Measurements from ENCODE around the gene HOXD10. TPM values are rescaled to one million over a fixed set of nuclear protein-coding genes. Genes with fewer than 3 reads are reported as not detected.

Gene HOXD10
- total RNA-seq, 1 donor from 2014 or later: not detected

DNA sequence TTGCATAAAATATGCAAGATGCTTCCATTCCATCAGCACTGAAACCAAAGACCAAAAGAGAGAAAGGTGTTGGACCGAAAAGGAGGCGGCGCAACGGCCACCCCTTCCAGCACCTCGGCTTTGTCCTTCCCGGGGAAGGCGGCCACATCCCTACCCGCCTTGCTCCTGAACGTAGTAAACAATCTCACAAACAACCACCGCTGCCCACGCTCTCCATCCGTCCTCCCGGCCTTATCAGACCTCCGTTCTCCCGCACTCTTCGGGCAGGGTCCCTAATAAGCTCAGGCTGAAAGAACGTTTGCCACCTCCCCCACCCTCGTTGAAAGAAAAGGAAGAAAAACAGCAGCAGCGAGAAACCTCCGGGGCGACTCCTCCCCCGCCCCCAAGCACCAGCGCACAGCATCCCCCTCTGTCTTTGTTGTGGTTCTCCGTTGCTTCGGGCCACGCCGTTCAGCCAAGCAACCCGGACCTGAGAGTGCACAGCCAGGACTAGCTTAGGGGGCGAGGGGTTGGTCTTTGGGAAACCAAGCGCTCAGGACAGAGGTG lies 37.2 kb upstream of the HOXD10 start:
- H3K4me3 Mint-ChIP-seq: peak overlapping the region; percentile 53
- H3K4me1 Mint-ChIP-seq: peaks cover 12% of the 10 kb centered on the region
- peak overlapping the region; percentile 88 for H3K27ac Mint-ChIP-seq
- H3K9me3 Mint-ChIP-seq: peaks cover 18% of the 10 kb centered on the region
- DNase-seq: no peak
- H3K36me3 Mint-ChIP-seq (ENCODE audit: low read depth): peaks cover 9% of the 10 kb centered on the region
- intact Hi-C loops (cut with micrococcal nuclease): loop anchor here (2.0 kb wide), 1 partner anchor 43 kb away; the partner anchor contains the start of gene HOXD9
- H3K27me3 Mint-ChIP-seq: peaks cover 69% of the 10 kb centered on the region

DNA sequence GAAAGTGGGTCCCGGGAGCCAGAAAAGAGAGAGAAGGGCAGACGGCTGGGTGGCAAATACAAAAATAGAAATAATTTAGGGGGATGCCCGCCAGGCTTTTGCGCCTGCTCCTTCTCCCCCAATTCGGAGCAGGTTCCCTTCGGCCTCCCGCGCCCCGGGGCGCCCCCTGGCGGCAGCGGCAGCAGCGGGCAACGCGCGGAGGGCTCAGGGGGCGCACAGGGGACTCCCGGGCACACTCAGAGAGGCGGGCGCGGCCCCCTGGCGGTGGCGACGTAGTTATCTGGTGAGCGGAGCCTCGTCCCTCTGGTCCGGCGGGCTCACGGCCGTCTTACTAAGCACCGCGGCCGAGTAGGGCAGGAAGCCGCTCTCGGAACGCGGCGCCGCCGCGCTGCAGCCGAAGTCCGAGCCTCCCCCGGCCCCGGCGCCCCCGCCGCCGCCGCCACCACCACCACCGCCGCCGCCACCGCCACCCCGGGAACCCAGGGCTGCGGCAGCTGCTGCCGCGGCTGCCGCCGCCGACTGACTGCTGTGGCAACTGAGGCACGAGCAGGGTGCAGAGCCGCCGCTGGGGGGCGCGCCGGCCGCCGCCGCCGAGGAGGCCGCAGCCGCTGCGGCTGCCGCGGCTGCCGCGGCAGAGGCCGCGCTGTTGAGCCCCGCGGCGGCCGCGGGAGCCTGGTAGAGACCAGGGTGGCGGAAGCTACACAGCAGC lies 36.6 kb upstream of the HOXD10 start:
- H3K36me3 Mint-ChIP-seq (ENCODE audit: low read depth): peaks cover 9% of the 10 kb centered on the region
- DNase-seq: peak; percentile 70
- intact Hi-C loops (cut with micrococcal nuclease): loop anchor here (1.0 to 5.0 kb wide), 3 partner anchors 43 to 1748 kb away; partner anchors contain the start of genes HOXD8, HOXD9 and SP9
- peaks cover 12% of the 10 kb centered on the region for H3K4me1 Mint-ChIP-seq
- H3K4me3 Mint-ChIP-seq: peak overlapping the region; percentile 53
- peaks cover 69% of the 10 kb centered on the region for H3K27me3 Mint-ChIP-seq
- peaks cover 18% of the 10 kb centered on the region for H3K9me3 Mint-ChIP-seq
- peak overlapping the region; percentile 88 for H3K27ac Mint-ChIP-seq

DNA sequence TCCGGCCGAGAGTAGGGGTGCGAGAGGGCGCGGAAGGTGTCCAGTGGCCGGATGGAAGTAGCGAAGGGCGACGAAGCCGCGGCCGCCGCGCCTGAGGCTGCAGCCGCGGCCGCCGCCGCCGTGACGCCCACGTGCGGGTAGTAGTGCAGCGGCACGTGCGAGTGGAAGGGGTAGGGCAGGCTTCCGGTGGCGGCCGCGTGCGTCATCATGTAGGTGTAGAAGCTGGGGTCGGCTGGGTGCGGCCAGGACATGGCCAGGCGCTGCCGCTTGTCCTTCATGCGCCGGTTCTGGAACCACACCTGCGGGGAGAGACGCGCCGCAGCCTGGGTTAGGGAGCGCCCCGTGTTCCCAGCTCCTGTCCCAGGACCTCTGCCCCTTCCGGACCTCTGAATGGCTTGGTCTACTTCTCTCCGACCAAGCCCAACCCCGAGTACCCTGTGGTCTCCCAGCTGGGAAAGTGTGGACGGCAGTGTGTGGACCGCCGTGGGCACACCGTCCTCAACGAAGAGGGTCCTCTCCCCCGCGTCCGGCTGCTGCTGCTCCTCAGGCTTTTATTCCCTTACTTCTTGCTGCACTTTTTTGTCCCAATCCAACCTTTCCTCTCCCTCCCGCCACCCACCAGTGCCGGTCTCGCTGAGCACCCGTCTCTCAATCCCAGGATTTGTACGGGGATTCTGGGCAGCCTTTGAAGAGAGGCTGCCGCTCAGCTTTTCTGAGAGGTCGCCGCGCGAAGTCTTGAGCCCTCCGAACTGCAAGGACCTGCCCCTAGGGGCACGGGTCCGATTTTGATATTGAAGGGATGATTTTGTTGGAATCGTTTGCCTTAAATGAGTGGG lies 35.8 kb upstream of the HOXD10 start:
- peak overlapping the region; percentile 77 for H3K27ac Mint-ChIP-seq
- DNase-seq: peak; percentile 61
- peaks cover 12% of the 10 kb centered on the region for H3K4me1 Mint-ChIP-seq
- intact Hi-C loops (cut with micrococcal nuclease): loop anchor here (1.0 to 5.0 kb wide), 2 partner anchors 49 to 1748 kb away; partner anchors contain the start of genes HOXD8 and SP9
- no peak overlapping the region for H3K4me3 Mint-ChIP-seq
- H3K27me3 Mint-ChIP-seq: peaks cover 70% of the 10 kb centered on the region
- H3K9me3 Mint-ChIP-seq: peaks cover 22% of the 10 kb centered on the region
- peaks cover 9% of the 10 kb centered on the region for H3K36me3 Mint-ChIP-seq (ENCODE audit: low read depth)

DNA sequence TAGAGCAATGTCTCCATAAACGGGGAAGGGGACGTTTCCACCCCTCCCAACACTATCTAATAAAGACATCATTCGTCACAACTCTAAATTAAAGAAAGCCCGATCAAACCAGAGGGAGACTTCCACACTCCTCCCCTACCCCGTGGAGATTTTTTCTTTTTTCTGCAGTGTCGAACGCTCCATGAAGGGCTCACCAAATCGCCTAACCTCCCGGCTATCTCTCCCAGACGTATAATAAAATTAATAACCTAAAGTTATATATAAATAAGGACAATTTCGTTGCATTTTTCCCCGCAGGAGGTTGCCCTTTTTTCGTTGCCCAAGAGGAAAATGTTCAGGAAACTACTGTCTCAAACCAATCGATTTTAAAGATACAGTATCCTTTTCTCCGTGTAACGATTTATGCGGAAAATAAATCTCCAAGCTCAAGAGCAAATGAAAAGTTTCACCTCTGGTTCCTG lies 35.2 kb upstream of the HOXD10 start:
- peak overlapping the region; percentile 77 for H3K27ac Mint-ChIP-seq

DNA sequence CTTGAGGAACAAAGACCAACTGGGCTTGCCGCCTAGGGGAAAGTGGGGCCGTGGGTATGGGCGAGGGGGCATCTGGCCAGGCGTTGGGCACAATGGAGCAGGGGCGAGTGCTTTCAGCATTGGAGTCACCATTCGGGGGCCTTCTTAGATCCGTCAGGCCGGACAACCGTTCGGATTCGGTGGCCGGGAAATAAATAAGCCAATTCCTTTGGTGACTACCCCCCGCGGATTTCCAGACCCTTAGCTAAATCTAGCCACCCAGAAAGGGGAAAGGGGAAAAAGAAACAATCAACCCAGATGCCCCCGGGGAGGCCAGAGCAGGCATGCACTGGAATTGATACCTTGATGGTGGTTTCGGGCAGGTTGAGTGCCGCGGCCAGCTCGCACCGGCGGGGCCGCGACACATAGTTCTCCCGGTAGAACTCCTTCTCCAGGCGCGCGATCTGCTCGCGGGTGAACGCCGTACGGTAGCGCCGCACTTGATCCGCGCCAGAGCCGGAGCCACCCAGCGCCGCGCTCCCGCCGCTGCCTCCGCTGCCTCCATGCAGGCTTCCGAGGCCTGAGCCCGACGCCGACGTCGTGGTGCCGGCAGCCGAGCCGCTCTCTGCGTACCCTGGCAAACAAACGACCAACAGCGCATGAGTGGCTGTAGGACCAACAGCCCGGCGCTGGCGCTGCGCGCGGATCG lies 34.6 kb upstream of the HOXD10 start:
- intact Hi-C loops (cut with micrococcal nuclease): loop anchor here (2.0 to 5.0 kb wide), 3 partner anchors 15 to 1750 kb away; partner anchors contain the start of gene SP9
- peaks cover 71% of the 10 kb centered on the region for H3K27me3 Mint-ChIP-seq
- H3K27ac Mint-ChIP-seq: peak overlapping the region; percentile 75
- peaks cover 24% of the 10 kb centered on the region for H3K9me3 Mint-ChIP-seq
- H3K4me3 Mint-ChIP-seq: no peak overlapping the region
- peaks cover 12% of the 10 kb centered on the region for H3K4me1 Mint-ChIP-seq
- DNase-seq: peak; percentile 66
- peaks cover 9% of the 10 kb centered on the region for H3K36me3 Mint-ChIP-seq (ENCODE audit: low read depth)

More for the DNA sequence above, 35.2 kb upstream of the HOXD10 start:
- Mint-ChIP-seq H3K27me3 (peaks cover 69% of the 10 kb centered on the region), H3K36me3 (ENCODE audit: low read depth) (peaks cover 9% of the 10 kb centered on the region), H3K9me3 (peaks cover 22% of the 10 kb centered on the region), H3K4me3 (no peak overlapping the region), H3K4me1 (peaks cover 12% of the 10 kb centered on the region)
- peak; percentile 57 for DNase-seq
- intact Hi-C loops (cut with micrococcal nuclease): loop anchor here (5.0 kb wide), 1 partner anchor 1749 kb away; the partner anchor contains the start of gene SP9

DNA sequence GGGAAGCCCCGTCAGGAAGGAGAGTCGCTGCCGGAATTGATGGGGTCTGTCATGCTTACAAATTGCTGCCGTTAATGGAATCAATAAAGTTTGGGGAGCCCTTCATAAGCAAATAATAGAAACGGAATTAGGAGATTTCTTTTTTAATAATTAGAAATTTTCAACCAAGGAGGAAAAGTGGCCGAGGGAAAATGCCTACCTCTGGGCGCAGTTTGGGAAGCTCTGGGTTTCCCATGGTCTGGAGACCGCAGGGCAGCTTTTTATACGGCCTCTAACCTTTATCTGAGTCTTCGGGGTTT lies 34.1 kb upstream of the HOXD10 start:
- intact Hi-C loops (cut with micrococcal nuclease): loop anchor here (2.0 to 5.0 kb wide), 3 partner anchors 14 to 1750 kb away; partner anchors contain the start of gene SP9
- H3K4me3 Mint-ChIP-seq: no peak overlapping the region
- H3K9me3 Mint-ChIP-seq: peaks cover 24% of the 10 kb centered on the region
- H3K27ac Mint-ChIP-seq: peak overlapping the region; percentile 37
- peaks cover 9% of the 10 kb centered on the region for H3K36me3 Mint-ChIP-seq (ENCODE audit: low read depth)
- no peak for DNase-seq
- peaks cover 73% of the 10 kb centered on the region for H3K27me3 Mint-ChIP-seq
- H3K4me1 Mint-ChIP-seq: peaks cover 12% of the 10 kb centered on the region

DNA sequence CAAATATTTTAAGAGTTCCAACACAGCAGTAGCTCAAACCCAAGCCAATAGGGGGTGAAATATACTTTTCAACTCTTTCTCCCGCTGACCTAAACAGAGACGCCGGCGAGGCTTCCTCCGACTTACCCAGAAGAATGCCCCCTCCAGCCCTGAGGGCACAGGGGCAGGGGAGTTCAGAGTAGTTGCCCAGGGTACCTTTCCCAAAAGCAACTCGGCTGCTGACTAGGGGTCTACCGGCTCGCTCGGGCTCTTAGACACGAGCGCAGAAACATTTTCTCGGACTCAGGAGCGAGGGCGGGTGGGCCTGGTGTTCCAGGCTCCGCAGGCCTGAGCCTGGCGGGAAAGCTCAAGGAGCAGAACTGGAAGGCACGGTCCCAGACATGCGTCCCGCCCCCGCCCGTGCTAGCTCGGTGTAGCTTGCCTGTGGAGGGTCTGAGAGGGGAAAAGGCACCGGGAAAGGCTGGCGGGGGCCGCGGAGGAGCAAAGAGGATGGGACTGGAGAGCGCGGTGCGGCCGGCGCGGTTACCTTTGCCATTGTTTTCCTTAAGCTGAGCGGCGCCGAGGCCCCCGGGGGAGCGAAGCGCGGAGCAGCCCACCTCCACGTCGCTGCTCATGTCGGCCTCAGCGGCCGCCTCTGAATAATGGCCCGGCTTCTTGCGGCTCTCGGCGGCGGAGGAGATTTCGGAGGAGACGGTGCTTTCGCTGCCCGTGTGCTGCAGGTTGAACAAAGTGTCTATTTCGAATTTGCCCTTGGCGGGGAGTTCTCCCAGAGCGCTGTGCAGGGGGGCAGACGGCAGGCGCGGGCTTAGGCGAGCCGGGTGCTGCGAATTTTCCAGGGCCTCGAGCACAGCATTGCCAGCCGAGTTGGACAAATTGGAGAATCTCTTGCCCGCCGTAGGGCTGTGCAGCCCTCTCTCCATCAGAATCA lies 33.5 kb upstream of the HOXD10 start:
- intact Hi-C loops (cut with micrococcal nuclease): loop anchor here (2.0 to 5.0 kb wide), 3 partner anchors 14 to 1751 kb away; partner anchors contain the start of gene SP9
- Mint-ChIP-seq H3K27me3 (peaks cover 79% of the 10 kb centered on the region), H3K9me3 (peaks cover 24% of the 10 kb centered on the region), H3K36me3 (ENCODE audit: low read depth) (peaks cover 9% of the 10 kb centered on the region), H3K27ac (peak overlapping the region; percentile 78), H3K4me3 (no peak overlapping the region), H3K4me1 (peaks cover 12% of the 10 kb centered on the region)
- peak; percentile 59 for DNase-seq

DNA sequence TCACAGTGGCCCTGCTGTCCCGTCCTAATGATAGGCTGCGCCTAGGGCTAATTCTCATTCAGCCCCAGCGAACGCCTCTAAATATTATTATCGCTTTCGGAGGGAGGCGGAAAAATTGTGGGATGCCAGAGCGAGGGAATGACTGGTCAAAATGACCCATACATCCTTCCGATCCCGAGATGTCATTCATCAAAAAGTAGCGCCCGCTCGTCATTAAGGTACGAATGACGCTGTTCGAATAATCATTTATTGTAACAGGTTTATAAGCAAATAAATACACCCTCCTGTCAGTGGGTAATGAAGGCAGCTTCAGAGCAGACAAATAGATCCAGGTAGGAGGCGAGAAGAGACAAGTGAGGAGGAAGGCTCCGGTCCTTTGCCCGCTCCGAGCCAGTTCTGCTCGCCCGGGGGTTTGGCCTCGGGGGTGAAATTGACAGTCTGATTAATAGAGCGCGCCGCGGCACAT lies 32.7 kb upstream of the HOXD10 start, which contains the start of gene EVX2:
Gene EVX2 (minus strand): TSS at position 167 of the 466 bp plus-strand sequence. CDS start 186 bp downstream, outside the sequence.
- H3K4me1 Mint-ChIP-seq: peaks cover 16% of the 10 kb centered on the region
- H3K9me3 Mint-ChIP-seq: peaks cover 17% of the 10 kb centered on the region
- intact Hi-C loops (cut with micrococcal nuclease): loop anchor here (2.0 to 5.0 kb wide), 3 partner anchors 13 to 1752 kb away; partner anchors contain the start of gene SP9
- peak; percentile 61 for DNase-seq
- peak within 1 kb of the TSS; percentile 78 for H3K27ac Mint-ChIP-seq
- H3K27me3 Mint-ChIP-seq: peaks cover 78% of the 10 kb centered on the region
- no peak within 1 kb of the TSS for H3K4me3 Mint-ChIP-seq
- peaks cover 9% of the 10 kb centered on the region for H3K36me3 Mint-ChIP-seq (ENCODE audit: low read depth)

DNA sequence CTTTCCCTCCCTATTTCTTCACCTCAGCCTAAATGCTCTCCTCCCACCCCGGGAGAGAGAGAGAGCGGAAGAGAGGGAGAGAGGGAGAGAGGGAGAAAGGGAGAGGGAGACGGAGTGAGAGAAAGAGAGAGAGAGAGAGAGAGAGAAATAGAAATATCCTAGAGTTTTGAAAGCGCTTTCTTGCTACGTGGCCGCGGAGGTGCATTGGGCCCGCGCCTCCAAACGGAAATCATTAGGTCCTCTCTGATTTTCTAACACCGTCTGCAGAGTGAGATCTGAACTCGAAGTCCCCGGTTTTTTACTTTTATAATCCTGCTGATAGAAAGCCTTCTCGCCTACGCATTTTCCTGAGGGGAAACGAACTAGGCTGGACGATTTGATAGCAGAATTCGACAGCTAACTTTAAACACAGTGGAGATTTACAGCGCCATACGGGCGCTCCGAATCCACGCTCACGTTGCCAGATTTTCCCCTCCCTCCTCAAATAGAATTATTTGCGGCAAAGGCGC lies 31.9 kb upstream of the HOXD10 start:
- intact Hi-C loops (cut with micrococcal nuclease): loop anchor here (5.0 kb wide), 1 partner anchor 1752 kb away; the partner anchor contains the start of gene SP9
- peak overlapping the region; percentile 29 for H3K27ac Mint-ChIP-seq

DNA sequence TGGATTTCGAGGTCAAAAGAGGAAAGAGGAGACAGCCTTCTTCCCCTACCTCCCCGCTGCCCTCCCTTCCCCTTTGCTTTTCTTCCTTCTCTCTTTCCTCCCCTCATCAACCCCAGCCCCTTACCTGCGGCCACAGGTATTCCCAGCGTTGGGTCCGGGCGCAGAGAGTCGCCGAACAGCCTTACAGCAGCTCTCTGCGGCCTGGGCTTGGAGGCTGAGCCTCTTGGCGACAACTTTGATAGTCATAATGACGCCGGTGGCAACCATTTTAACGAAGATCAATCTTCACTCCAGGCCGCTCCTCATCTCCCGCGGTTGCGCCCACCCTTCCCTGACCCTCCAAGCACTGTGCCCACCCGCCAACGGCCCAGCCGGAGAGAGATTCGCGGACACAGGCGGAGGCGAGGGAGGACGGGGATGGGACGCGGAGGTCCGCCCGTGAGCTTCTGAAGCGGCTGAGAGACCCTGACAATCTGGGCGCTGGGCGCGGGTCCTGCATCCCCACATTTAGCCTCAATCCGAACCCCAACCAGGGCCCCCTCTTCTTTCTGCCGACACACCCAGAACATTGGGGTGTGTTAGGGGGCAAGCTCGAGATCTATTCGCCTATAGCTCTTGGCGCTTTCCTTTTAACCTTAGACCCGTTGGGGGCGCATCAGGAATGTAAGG lies 31.3 kb upstream of the HOXD10 start:
- peak overlapping the region; percentile 45 for H3K27ac Mint-ChIP-seq
- no peak for DNase-seq
- H3K9me3 Mint-ChIP-seq: peaks cover 12% of the 10 kb centered on the region
- peaks cover 84% of the 10 kb centered on the region for H3K27me3 Mint-ChIP-seq
- H3K36me3 Mint-ChIP-seq (ENCODE audit: low read depth): peaks cover 4% of the 10 kb centered on the region
- H3K4me1 Mint-ChIP-seq: peaks cover 9% of the 10 kb centered on the region
- intact Hi-C loops (cut with micrococcal nuclease): no loop called here
- H3K4me3 Mint-ChIP-seq: no peak overlapping the region

More for the DNA sequence above, 31.9 kb upstream of the HOXD10 start:
- Mint-ChIP-seq H3K4me1 (peaks cover 9% of the 10 kb centered on the region), H3K9me3 (peaks cover 12% of the 10 kb centered on the region), H3K36me3 (ENCODE audit: low read depth) (peaks cover 4% of the 10 kb centered on the region), H3K27me3 (peaks cover 78% of the 10 kb centered on the region), H3K4me3 (no peak overlapping the region)
- DNase-seq: peak; percentile 55

DNA sequence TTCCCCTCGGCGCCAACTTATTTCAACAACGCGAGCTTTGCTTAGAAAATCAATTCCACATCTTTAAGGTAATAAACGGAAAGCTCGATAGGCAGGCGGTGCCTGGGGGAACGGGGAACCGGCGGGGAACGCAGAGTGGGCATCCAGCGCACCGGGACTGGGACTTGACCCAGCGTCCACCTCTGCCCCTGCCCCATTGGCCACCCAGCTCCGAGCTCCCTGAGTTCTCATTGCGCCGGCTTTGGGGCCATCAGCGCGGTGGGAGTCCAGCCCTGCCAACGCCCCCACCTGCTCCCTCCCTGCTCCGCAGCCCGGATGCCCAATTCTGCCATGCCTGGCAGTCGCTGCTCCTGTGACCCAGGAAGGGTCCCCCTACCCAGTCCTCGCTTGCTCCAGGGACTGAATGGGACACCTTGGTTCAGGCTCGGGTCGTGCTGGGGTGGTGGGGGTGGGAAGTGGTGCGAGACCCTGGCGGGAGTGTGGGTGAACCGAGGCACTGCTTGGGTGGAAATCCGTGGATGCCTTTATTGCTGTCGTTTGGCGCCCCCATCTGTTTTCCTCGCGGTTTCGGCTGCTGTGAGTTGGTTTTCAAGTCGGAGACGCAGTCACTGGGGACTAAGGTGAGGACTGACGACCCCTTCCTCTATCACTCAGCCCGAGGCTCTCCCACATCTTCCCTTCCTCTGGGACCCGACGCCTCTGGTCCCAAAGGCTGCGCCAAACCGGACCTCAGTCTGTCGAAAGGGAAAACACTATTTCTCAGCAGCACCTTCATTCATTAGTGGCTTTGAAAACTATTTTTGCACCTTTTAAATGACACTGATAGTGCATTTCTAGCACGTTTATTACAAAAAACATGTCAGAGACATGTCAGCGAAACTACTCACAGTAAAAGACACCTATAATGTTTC lies 30.5 kb upstream of the HOXD10 start:
- H3K27ac Mint-ChIP-seq: peak overlapping the region; percentile 24
- peaks cover 90% of the 10 kb centered on the region for H3K27me3 Mint-ChIP-seq
- peaks cover 3% of the 10 kb centered on the region for H3K36me3 Mint-ChIP-seq (ENCODE audit: low read depth)
- no peak overlapping the region for H3K4me3 Mint-ChIP-seq
- DNase-seq: peak; percentile 60
- H3K4me1 Mint-ChIP-seq: peaks cover 8% of the 10 kb centered on the region
- intact Hi-C loops (cut with micrococcal nuclease): no loop called here
- H3K9me3 Mint-ChIP-seq: peaks cover 10% of the 10 kb centered on the region
